GM12878 (cell line): ENCODE results near the gene TMEM223. TPM values are rescaled to one million over a fixed set of nuclear protein-coding genes. Genes with fewer than 3 reads are reported as not detected.

Experiments used
- ATAC-seq: fragments of 200-7000 bp; cut with Tn5 transposase; 3 replicates; pipeline ENCODE4 v1.9.1; 2020; ENCODE audit warnings: mild to moderate bottlenecking, moderate library complexity
- BruUV-seq: library from RNA; stranded (reverse); fragments of 400-500 nt; replicated peaks from 2 replicates; lab custom pipeline; 2021; lab: Mats Ljungman, UMichigan
- CTCF ChIA-PET: fragments of 300-600 bp; sonication (Branson Sonifier 250); formaldehyde crosslinking; extraction: SDS; loops from one replicate; lab custom pipeline; 2021; ENCODE audit warnings: inconsistent platforms; lab: Yijun Ruan, JAX
- POLR2A ChIA-PET: fragments of 350-600 bp; formaldehyde crosslinking; extraction: SDS; loops from one replicate; lab custom pipeline; 2021; ENCODE audit warnings: inconsistent platforms; lab: Charles Lee
- RAD21 ChIA-PET: fragments of 300-600 bp; sonication (Branson Sonifier 250); formaldehyde crosslinking; loops from one replicate; lab custom pipeline; 2023; ENCODE audit warnings: antibody characterized with exemption; ENCODE audit not compliant: unreplicated experiment; lab: Charles Lee
- SMC1A ChIA-PET: fragments of 300-600 bp; sonication (Branson Sonifier 250); formaldehyde crosslinking; loops from one replicate; lab custom pipeline; 2023; ENCODE audit not compliant: unreplicated experiment, uncharacterized antibody; lab: Charles Lee
- DNase-seq: peaks from one replicate; pipeline ENCODE4 v3.0.0-alpha.2; 2011; ENCODE audit warnings: low read depth, low spot score
- FAIRE-seq: peaks from 3 replicates; lab custom pipeline; 2011; peaks lifted over from hg19 to GRCh38; lab: Jason Lieb, UNC
- H2AFZ ChIP-seq: 2 replicates; pipeline ENCODE4 v1.6.0; 2011; ENCODE audit warnings: low read depth, low read length, control low read depth; ENCODE audit not compliant: control insufficient read depth
- H3K27ac ChIP-seq: 2 replicates; pipeline ENCODE4 v1.5.1; 2011; ENCODE audit warnings: control low read depth; ENCODE audit not compliant: control insufficient read depth, insufficient read depth
- H3K27me3 ChIP-seq, 2 experiments: replicated peaks in 1 of 2; 2 replicates each; pipeline versions ENCODE4 v1.6.0 to v1.6.1; 2011; ENCODE audit warnings: low read length in 1 of 2; ENCODE audit not compliant: control insufficient read depth in 2 of 2, insufficient read depth in 2 of 2
- H3K36me3 ChIP-seq, 2 experiments: 2 replicates each; pipeline ENCODE4 v1.5.1; 2011; ENCODE audit warnings: low read length in 1 of 2; ENCODE audit not compliant: control insufficient read depth in 2 of 2, insufficient read depth in 2 of 2
- H3K4me1 ChIP-seq: 2 replicates; pipeline ENCODE4 v1.6.1; 2011; ENCODE audit warnings: mild to moderate bottlenecking, low read length, moderate library complexity, mixed read lengths; ENCODE audit not compliant: control insufficient read depth, insufficient read depth
- H3K4me2 ChIP-seq: 2 replicates; pipeline ENCODE4 v1.6.0; 2011; ENCODE audit warnings: control low read depth; ENCODE audit not compliant: control insufficient read depth, insufficient read depth
- H3K4me3 ChIP-seq: fragments of 200-600 bp; sonication (generic); 2 replicates; pipeline ENCODE4 v1.5.1; 2016
- H3K79me2 ChIP-seq: 2 replicates; pipeline ENCODE4 v1.6.0; 2011; ENCODE audit warnings: low read length; ENCODE audit not compliant: control insufficient read depth, insufficient read depth
- H3K9ac ChIP-seq: 2 replicates; pipeline ENCODE4 v1.8.0; 2011; ENCODE audit warnings: low read length, control low read depth, mixed read lengths; ENCODE audit not compliant: control insufficient read depth, insufficient read depth
- H3K9me3 ChIP-seq: replicated peaks from 3 replicates; pipeline ENCODE4 v1.5.1; 2011; ENCODE audit warnings: mild to moderate bottlenecking, low read length; ENCODE audit not compliant: control insufficient read depth, insufficient read depth
- H4K20me1 ChIP-seq: 2 replicates; pipeline ENCODE4 v1.6.0; 2011; ENCODE audit not compliant: control insufficient read depth, insufficient read depth
- ASH2L ChIP-seq: fragments of 300-600, 200-600 bp; sonication (generic); IDR thresholded peaks from 2 replicates; pipeline ENCODE4 v1.6.1; 2017; ENCODE audit warnings: low read depth, mild to moderate bottlenecking, borderline replicate concordance
- ATF2 ChIP-seq: IDR thresholded peaks from 2 replicates; pipeline ENCODE4 v1.6.1; 2012; ENCODE audit warnings: low read length, inconsistent platforms
- EP300 ChIP-seq, 2 experiments: fragments of 150-350 bp in 1 of 2; IDR thresholded peaks; 2 replicates each; pipeline ENCODE4 v1.6.1; 2011 to 2012; ENCODE audit warnings: low read depth in 2 of 2, low read length in 2 of 2, borderline replicate concordance in 1 of 2, improper control_type of control experiment in 1 of 2, inconsistent platforms in 1 of 2; ENCODE audit not compliant: control insufficient read depth in 1 of 2
- FOXK2 ChIP-seq: fragments of 450-650 bp; IDR thresholded peaks from 2 replicates; pipeline ENCODE4 v1.6.1; 2017; ENCODE audit warnings: mild to moderate bottlenecking, moderate library complexity
- HDGF ChIP-seq: fragments of 450-650 bp; IDR thresholded peaks from 2 replicates; pipeline ENCODE4 v1.6.1; 2016; ENCODE audit warnings: antibody characterized with exemption
- MTA3 ChIP-seq: IDR thresholded peaks from 2 replicates; pipeline ENCODE4 v1.6.1; 2012; ENCODE audit warnings: low read length, inconsistent platforms, borderline replicate concordance
- NFYB ChIP-seq: IDR thresholded peaks from 2 replicates; pipeline ENCODE4 v1.6.1; 2011; ENCODE audit warnings: low read depth, mild to moderate bottlenecking, low read length, improper control_type of control experiment, moderate library complexity; ENCODE audit not compliant: insufficient read depth
- NR2C1 ChIP-seq: fragments of 450-650 bp; IDR thresholded peaks from 2 replicates; pipeline ENCODE4 v1.6.1; 2017; ENCODE audit warnings: antibody characterized with exemption, mild to moderate bottlenecking, moderate library complexity
- RELB ChIP-seq: fragments of 450-650 bp; IDR thresholded peaks from 2 replicates; pipeline ENCODE4 v1.6.1; 2017; ENCODE audit warnings: low read depth, mild to moderate bottlenecking, moderate library complexity
- SIN3A ChIP-seq: IDR thresholded peaks from 2 replicates; pipeline ENCODE4 v1.6.1; 2012; ENCODE audit warnings: low read depth, low read length, improper control_type of control experiment
- SIX5 ChIP-seq: IDR thresholded peaks from 2 replicates; pipeline ENCODE4 v1.6.1; 2011; ENCODE audit warnings: mild to moderate bottlenecking, low read depth, low read length, moderate library complexity; ENCODE audit not compliant: severe bottlenecking
- SMAD5 ChIP-seq: IDR thresholded peaks from 2 replicates; pipeline ENCODE4 v1.6.1; 2016; ENCODE audit warnings: antibody characterized with exemption, low read depth
- SREBF2 ChIP-seq: IDR thresholded peaks from 2 replicates; pipeline ENCODE4 v1.6.1; 2012; ENCODE audit warnings: mild to moderate bottlenecking, low read length
- TCF3 ChIP-seq: IDR thresholded peaks from 2 replicates; pipeline ENCODE4 v1.6.1; 2012; ENCODE audit warnings: low read depth, mild to moderate bottlenecking, low read length, borderline replicate concordance; ENCODE audit not compliant: insufficient read depth
- USF2 ChIP-seq: IDR thresholded peaks from 2 replicates; pipeline ENCODE4 v1.6.1; 2011; ENCODE audit warnings: low read depth, low read length, improper control_type of control experiment, borderline replicate concordance
- ZNF274 ChIP-seq: IDR thresholded peaks from one replicate; pipeline ENCODE4 v1.8.0; 2011; ENCODE audit not compliant: insufficient read length, insufficient read depth
- ZNF687 ChIP-seq: fragments of 450-650 bp; IDR thresholded peaks from 2 replicates; pipeline ENCODE4 v1.6.1; 2017; ENCODE audit warnings: mild to moderate bottlenecking, moderate library complexity
- WGBS: methylation state at CpG from one replicate; pipeline ENCODE4 v1.1.6; 2016; ENCODE audit warnings: low lambda C conversion rate; ENCODE audit not compliant: insufficient replicate concordance, insufficient coverage; ENCODE audit errors: missing lambda C conversion rate; 5-methylcytosine and 5-hydroxymethylcytosine counted together
- in situ Hi-C: fragments of 300-500 bp; cut with MboI; formaldehyde crosslinking; loops from 9 replicates; pipeline ENCODE4 v1.14.3; 2018; ENCODE audit warnings: mixed read lengths
- intact Hi-C: fragments of 100-400 bp; cut with micrococcal nuclease; formaldehyde crosslinking; loops from one replicate; pipeline ENCODE4 v1.14.2; 2022; ENCODE audit not compliant: unreplicated experiment
- polyA plus RNA-seq, 11 experiments: library from polyadenylated mRNA; depleted of rRNA in 4 of 11; unstranded in 6 of 11; stranded (reverse) in 5 of 11; fragments of >200 nt; fragmentation: Nextera tagmentation in 4 of 11; fragmentation: Illumina TruSeq in 1 of 11; extraction: Ambion mirVana in 4 of 11; extraction: Trizol in 1 of 11; gene quantifications; 1 replicate in 1 of 11; 2 replicates in 10 of 11; pipeline versions ENCODE4 v1.2.1 to v1.2.3, GENCODE V29; 2011 to 2016; ENCODE audit warnings: inconsistent platforms in 2 of 11, missing spikeins in 2 of 11, low read depth in 1 of 11
- total RNA-seq, 4 experiments: library from RNA; depleted of rRNA in 3 of 4; stranded (reverse); fragments of >200 nt in 3 of 4; fragmentation: Illumina TruSeq in 1 of 4; extraction: Trizol in 1 of 4; gene quantifications; 2 replicates each; pipeline versions ENCODE4 v1.2.1 to v1.2.3, GENCODE V29; 2013 to 2021

TMEM223 gene
- total and polyA plus RNA-seq, 10 of the 15 experiments (the other 5 are each of a cell fraction or from before 2014, with no cell fraction given), result 5.3 to 33.2 (median 14.0) TPM

DNA sequence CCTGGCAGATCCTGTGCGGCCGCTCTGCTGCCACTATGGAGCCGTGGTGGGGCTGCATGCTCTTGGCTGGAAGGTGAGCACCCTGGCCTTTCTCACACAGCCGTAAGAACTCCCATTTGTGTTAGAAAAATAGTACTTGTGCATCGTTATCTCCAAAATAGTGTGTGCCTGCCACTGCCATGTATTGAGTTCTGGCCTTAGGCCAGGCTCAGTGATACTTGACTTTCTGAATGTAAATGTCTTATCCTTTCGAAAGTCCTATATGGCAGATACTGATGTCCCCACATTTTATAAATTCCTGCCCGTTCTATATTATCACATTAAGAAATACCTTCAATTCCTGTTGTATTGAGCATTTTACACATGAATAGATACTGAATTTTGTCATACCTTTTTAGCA lies 9.1 kb downstream of the TMEM223 start:
- intact Hi-C loops, result no loop called here
- 99% methylated on average over 7 of the region's 7 CpGs for WGBS
- CTCF ChIA-PET, result no interaction called here
- Histone ChIP-seq H2AFZ (no peak overlapping the region), H3K4me1 (no peaks in the 10 kb centered on the region; the same call in 1 of the 2 replicates), H3K27ac (no peak overlapping the region), H3K9ac (no peak overlapping the region), H3K9me3 (no peaks in the 10 kb centered on the region), H4K20me1 (no peaks in the 10 kb centered on the region), H3K4me2 (no peak overlapping the region), H3K4me3 (no peak overlapping the region), H3K36me3 (peaks cover 8 to 11% of the 10 kb centered on the region in 2 experiments; a peak in 3 of 4 replicates), H3K27me3 (no peaks in the 10 kb centered on the region), H3K79me2 (peaks cover 14% of the 10 kb centered on the region)
- FAIRE-seq (no peak), ATAC-seq (no peak), DNase-seq (no peak)
- SMC1A ChIA-PET, result interaction anchor here (4.2 kb wide), 1 partner anchor 80 kb away, joined by 33 read pairs; no protein-coding TSS in a partner anchor
- RAD21 ChIA-PET, result no interaction called here
- BruUV-seq, result no TSS peak
- POLR2A ChIA-PET, result interaction anchor here (0.8 kb wide), 1 partner anchor 10 kb away, joined by 4 read pairs; no protein-coding TSS in a partner anchor
- in situ Hi-C loops, result no loop called here
- no peak for TF ChIP-seq SMAD5
- no peak for TF ChIP-seq FOXK2
- no peak for TF ChIP-seq USF2
- no peak for TF ChIP-seq ZNF687
- no peak for TF ChIP-seq EP300 (IDR thresholded peaks at IDR 0.05; ENCODE audit: borderline replicate concordance in 1 of 2, control insufficient read depth in 1 of 2, low read depth in 2 of 2, low read length in 2 of 2)
- TF ChIP-seq RELB, result no peak
- no peak for TF ChIP-seq SREBF2
- no peak for TF ChIP-seq TCF3
- no peak for TF ChIP-seq NR2C1
- TF ChIP-seq HDGF, result no peak
- TF ChIP-seq ATF2, result no peak
- TF ChIP-seq ZNF274, result no peak
- TF ChIP-seq MTA3, result no peak
- no peak for TF ChIP-seq NFYB
- TF ChIP-seq SIX5, result no peak
- no peak for TF ChIP-seq ASH2L
- no peak for TF ChIP-seq SIN3A
